SK-N-SH (cell line): ENCODE results near the gene ADAMTS17. TPM values are rescaled to one million over a fixed set of nuclear protein-coding genes. Genes with fewer than 3 reads are reported as not detected.

Source experiments
- CTCF ChIA-PET: fragments of 300-600, 350-600 bp; formaldehyde crosslinking; extraction: SDS; loops from one replicate; lab custom pipeline; 2021; lab: Yijun Ruan, JAX
- POLR2A ChIA-PET: fragments of 350-600 bp; sonication (Branson Sonifier 250); formaldehyde crosslinking; extraction: SDS; loops from one replicate; lab custom pipeline; 2020; ENCODE audit warnings: antibody characterized with exemption, inconsistent platforms; lab: Yijun Ruan, JAX
- DNase-seq: peaks from one replicate; pipeline ENCODE4 v3.0.0; 2012
- H2AFZ ChIP-seq: fragments of 200-600 bp; sonication (generic); 2 replicates; pipeline ENCODE4 v1.8.1; 2016; ENCODE audit warnings: antibody characterized with exemption, mild to moderate bottlenecking, low read depth
- H3F3A ChIP-seq: fragments of 200-600 bp; sonication (generic); replicated peaks from 2 replicates; pipeline ENCODE3; 2016; ENCODE audit warnings: antibody characterized with exemption, mild to moderate bottlenecking; ENCODE audit not compliant: insufficient read depth
- H3K27ac ChIP-seq, 2 experiments: fragments of 200-500 bp in 1 of 2; fragments of 200-600 bp in 1 of 2; sonication (Bioruptor generic) in 1 of 2; sonication (generic), shearing (Covaris generic) in 1 of 2; 2 replicates each; pipeline versions ENCODE4 v1.5.1 to v1.6.1; 2014 to 2016; ENCODE audit warnings: low read depth in 2 of 2, inconsistent platforms in 1 of 2, low read length in 1 of 2, mild to moderate bottlenecking in 1 of 2, mixed read lengths in 1 of 2
- H3K27me3 ChIP-seq: fragments of 200-600 bp; sonication (generic), shearing (Covaris generic); 2 replicates; pipeline ENCODE4 v1.6.1; 2016; ENCODE audit warnings: mixed run types; ENCODE audit not compliant: insufficient read depth
- H3K36me3 ChIP-seq, 2 experiments: fragments of 200-500 bp in 1 of 2; fragments of 200-600 bp in 1 of 2; sonication (Bioruptor generic) in 1 of 2; sonication (generic) in 1 of 2; replicated peaks in 1 of 2; 2 replicates each; pipeline versions ENCODE3 to v1.5.1; 2014 to 2016; ENCODE audit warnings: low read length in 1 of 2, mild to moderate bottlenecking in 1 of 2; ENCODE audit not compliant: insufficient read depth in 2 of 2, control insufficient read depth in 1 of 2
- H3K4me1 ChIP-seq, 2 experiments: fragments of 200-500 bp in 1 of 2; fragments of 200-600 bp in 1 of 2; sonication (Bioruptor generic) in 1 of 2; sonication (generic), shearing (Covaris generic) in 1 of 2; 2 replicates each; pipeline versions ENCODE4 v1.5.1 to v1.6.1; 2014 to 2016; ENCODE audit warnings: low read depth in 1 of 2, low read length in 1 of 2, mixed run types in 1 of 2; ENCODE audit not compliant: insufficient read depth in 2 of 2, control insufficient read depth in 1 of 2
- H3K4me2 ChIP-seq: fragments of 200-600 bp; sonication (generic), shearing (Covaris generic); 2 replicates; pipeline ENCODE4 v1.6.1; 2017; ENCODE audit warnings: mixed run types
- H3K4me3 ChIP-seq, 2 experiments: fragments of 200-500 bp in 1 of 2; fragments of 200-600 bp in 1 of 2; sonication (Bioruptor generic) in 1 of 2; sonication (generic), shearing (Covaris generic) in 1 of 2; 2 replicates each; pipeline versions ENCODE4 v1.5.1 to v1.8.1; 2014 to 2016; ENCODE audit warnings: low read depth in 2 of 2, inconsistent platforms in 1 of 2, low read length in 1 of 2, mild to moderate bottlenecking in 1 of 2, mixed read lengths in 1 of 2, moderate library complexity in 1 of 2
- H3K79me2 ChIP-seq: fragments of 200-600 bp; sonication (generic); 2 replicates; pipeline ENCODE4 v1.8.1; 2017; ENCODE audit warnings: mild to moderate bottlenecking; ENCODE audit not compliant: insufficient read depth
- H3K9ac ChIP-seq: fragments of 200-600 bp; sonication (generic); 2 replicates; pipeline ENCODE4 v1.6.1; 2017; ENCODE audit warnings: mixed run types
- H3K9me2 ChIP-seq: fragments of 200-600 bp; sonication (generic); 2 replicates; pipeline ENCODE4 v1.6.1; 2017; ENCODE audit warnings: mixed run types
- H3K9me3 ChIP-seq: fragments of 200-600 bp; sonication (generic); 2 replicates; pipeline ENCODE4 v1.6.1; 2017; ENCODE audit warnings: mixed run types, mild to moderate bottlenecking, moderate library complexity
- H4K20me1 ChIP-seq: fragments of 200-600 bp; sonication (generic); 2 replicates; pipeline ENCODE4 v1.6.1; 2017; ENCODE audit warnings: mild to moderate bottlenecking, mixed run types; ENCODE audit not compliant: insufficient read depth
- EZH2phosphoT487 ChIP-seq: fragments of 200-600 bp; sonication (generic); IDR thresholded peaks from 2 replicates; pipeline ENCODE4 v1.6.1; 2017; ENCODE audit warnings: low read depth, mixed run types, mild to moderate bottlenecking, antibody characterized with exemption, moderate library complexity, borderline replicate concordance
- FOXM1 ChIP-seq: IDR thresholded peaks from 2 replicates; pipeline ENCODE4 v1.4.0; 2012; ENCODE audit warnings: low read depth, mild to moderate bottlenecking
- GABPA ChIP-seq: IDR thresholded peaks from 2 replicates; pipeline ENCODE4 v1.4.0; 2012; ENCODE audit warnings: low read depth, mild to moderate bottlenecking
- MEF2A ChIP-seq: IDR thresholded peaks from 2 replicates; pipeline ENCODE4 v1.4.0; 2012; ENCODE audit warnings: low read depth, borderline replicate concordance
- NRF1 ChIP-seq: IDR thresholded peaks from 2 replicates; pipeline ENCODE4 v1.6.1; 2012; ENCODE audit warnings: low read depth, mild to moderate bottlenecking, low read length
- SIN3A ChIP-seq: IDR thresholded peaks from 2 replicates; pipeline ENCODE4 v1.6.1; 2012; ENCODE audit warnings: low read depth, mild to moderate bottlenecking, low read length, moderate library complexity, borderline replicate concordance
- SMC3 ChIP-seq: IDR thresholded peaks from 2 replicates; pipeline ENCODE4 v1.6.1; 2012; ENCODE audit warnings: low read depth, low read length, improper control_type of control experiment
- TAF1 ChIP-seq: IDR thresholded peaks from 2 replicates; pipeline ENCODE4 v1.6.1; 2012; ENCODE audit warnings: low read depth, mild to moderate bottlenecking, low read length, moderate library complexity, borderline replicate concordance
- USF2 ChIP-seq: fragments of 150-350 bp; IDR thresholded peaks from 2 replicates; pipeline ENCODE4 v1.6.1; 2017; ENCODE audit warnings: antibody characterized with exemption, low read length, low read depth, borderline replicate concordance
- WGBS: methylation state at CpG from one replicate; pipeline ENCODE4 v1.1.6; 2017; ENCODE audit warnings: low lambda C conversion rate; 5-methylcytosine and 5-hydroxymethylcytosine counted together
- polyA plus RNA-seq, 3 experiments: library from polyadenylated mRNA; depleted of rRNA; stranded (reverse); fragments of >200 nt; gene quantifications; 2 replicates each; pipeline ENCODE4 v1.2.3, GENCODE V29; 2012

ADAMTS17 gene
- polyA plus RNA-seq, 1 of the 3 experiments (the other 2 are of a cell fraction): not detected

- Histone ChIP-seq H3K4me2 (no peak overlapping the region), H2AFZ (no peak overlapping the region), H3K36me3 (no peaks in the 10 kb centered on the region), H3K9me2 (no peaks in the 10 kb centered on the region), H3K27ac (no peak overlapping the region), H3K9me3 (no peaks in the 10 kb centered on the region), H3K27me3 (no peaks in the 10 kb centered on the region), H3F3A (no peaks in the 10 kb centered on the region), H3K4me1 (no peaks in the 10 kb centered on the region), H4K20me1 (no peaks in the 10 kb centered on the region), H3K4me3 (no peak overlapping the region), H3K9ac (no peak overlapping the region), H3K79me2 (no peaks in the 10 kb centered on the region)
- POLR2A ChIA-PET: no interaction called here
- TF ChIP-seq EZH2phosphoT487 (no peak), NRF1 (no peak), SIN3A (no peak), MEF2A (no peak)
- WGBS: 45% methylated on average over 19 of the region's 19 CpGs
- CTCF ChIA-PET: no interaction called here
- DNase-seq: no peak
These were observed 290.6 kb downstream of the ADAMTS17 start for GRCh38 chr15:100050877-100051786.

GRCh38 chr15:100049936-100050876, 291.6 kb downstream of the ADAMTS17 start:
- Histone ChIP-seq H3F3A (no peaks in the 10 kb centered on the region), H3K27me3 (no peaks in the 10 kb centered on the region), H3K27ac (no peak overlapping the region), H3K4me1 (no peaks in the 10 kb centered on the region), H3K4me2 (no peak overlapping the region), H3K79me2 (no peaks in the 10 kb centered on the region), H3K4me3 (no peak overlapping the region), H3K9ac (no peak overlapping the region), H3K36me3 (no peaks in the 10 kb centered on the region), H3K9me2 (no peaks in the 10 kb centered on the region), H2AFZ (no peak overlapping the region), H3K9me3 (no peaks in the 10 kb centered on the region), H4K20me1 (no peaks in the 10 kb centered on the region)
- WGBS: 29% methylated on average over 9 of the region's 10 CpGs
- ChIA-PET POLR2A (no interaction called here), CTCF (no interaction called here)
- DNase-seq: no peak
- TF ChIP-seq GABPA (no peak), TAF1 (no peak), USF2 (no peak), SMC3 (no peak), FOXM1 (no peak)
